Sciatic nerve (tissue), 2 donors: ENCODE measurements around the gene TMEM88. TPM values are rescaled to one million over a fixed set of nuclear protein-coding genes. Genes with fewer than 3 reads are reported as not detected.

Experiments
- ATAC-seq: fragments of 200-7000 bp; cut with Tn5 transposase; one replicate; pipeline ENCODE4 v1.9.1; 2020; ENCODE audit warnings: mild to moderate bottlenecking, moderate library complexity
- DNase-seq: peaks from one replicate; pipeline ENCODE4 v3.0.0-alpha.2; 2020; ENCODE audit warnings: low spot score
- intact Hi-C: fragments of 100-400 bp; cut with DNase I; formaldehyde crosslinking; loops from one replicate; pipeline ENCODE4 v1.14.2; 2022
- total RNA-seq: library from RNA; stranded (reverse); fragmentation: NEBNext Ultra II Directional; extraction: Animal tissue kit (Norgen Biotek cat#: 25700); gene quantifications from one replicate; pipeline ENCODE4 v1.2.1, GENCODE V29; 2021
- donor health status: DM: no; HTN: no; CAD: no.
- donor health status: DM: no; HTN: no; CAD: no.

TMEM88 gene
- total RNA-seq, 1 donor from 2014 or later: 18.5 TPM

DNA sequence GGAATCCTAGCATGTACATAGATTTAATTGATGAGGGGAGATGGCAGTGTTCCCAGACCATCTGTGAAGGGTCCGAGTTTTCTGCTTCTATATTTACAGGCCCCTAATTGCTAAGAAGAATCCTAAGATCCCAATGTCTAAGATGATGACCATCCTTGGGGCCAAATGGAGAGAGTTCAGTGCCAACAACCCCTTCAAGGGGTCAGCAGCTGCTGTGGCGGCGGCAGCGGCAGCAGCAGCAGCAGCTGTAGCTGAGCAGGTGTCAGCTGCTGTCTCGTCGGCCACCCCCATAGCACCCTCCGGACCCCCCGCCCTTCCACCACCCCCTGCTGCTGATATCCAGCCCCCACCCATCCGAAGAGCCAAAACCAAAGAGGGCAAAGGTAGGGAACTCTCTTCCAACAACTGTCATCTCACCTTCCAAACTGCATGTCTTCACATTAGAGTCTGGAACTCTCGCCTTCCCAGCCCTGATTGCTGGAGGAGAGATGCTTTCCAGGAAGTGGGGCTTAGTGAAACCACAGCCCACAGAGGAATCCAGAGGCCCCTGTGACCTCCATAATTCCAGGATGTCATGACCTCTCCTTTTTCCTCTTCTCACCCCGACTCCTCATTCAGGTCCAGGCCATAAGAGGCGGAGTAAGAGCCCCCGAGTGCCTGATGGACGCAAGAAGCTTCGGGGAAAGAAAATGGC is 38.5 kb downstream of the TMEM88 start:
- ATAC-seq (no peak), DNase-seq (no peak)
- intact Hi-C loops: no loop called here

- no peak for DNase-seq
- ATAC-seq: no peak
- intact Hi-C loops: no loop called here
These were observed 39.4 kb downstream of the TMEM88 start for GRCh38 chr17:7894226-7894625.

- no peak for ATAC-seq
- DNase-seq: no peak
- intact Hi-C loops: no loop called here
These were observed 40.0 kb downstream of the TMEM88 start for GRCh38 chr17:7894866-7895265.

- no peak for DNase-seq
- intact Hi-C loops: no loop called here
- no peak for ATAC-seq
These were observed 42.2 kb downstream of the TMEM88 start for GRCh38 chr17:7897090-7897489.

- DNase-seq: no peak
- intact Hi-C loops: no loop called here
- ATAC-seq: peak; percentile 74
These were observed 42.9 kb downstream of the TMEM88 start for GRCh38 chr17:7897773-7898172.

DNA sequence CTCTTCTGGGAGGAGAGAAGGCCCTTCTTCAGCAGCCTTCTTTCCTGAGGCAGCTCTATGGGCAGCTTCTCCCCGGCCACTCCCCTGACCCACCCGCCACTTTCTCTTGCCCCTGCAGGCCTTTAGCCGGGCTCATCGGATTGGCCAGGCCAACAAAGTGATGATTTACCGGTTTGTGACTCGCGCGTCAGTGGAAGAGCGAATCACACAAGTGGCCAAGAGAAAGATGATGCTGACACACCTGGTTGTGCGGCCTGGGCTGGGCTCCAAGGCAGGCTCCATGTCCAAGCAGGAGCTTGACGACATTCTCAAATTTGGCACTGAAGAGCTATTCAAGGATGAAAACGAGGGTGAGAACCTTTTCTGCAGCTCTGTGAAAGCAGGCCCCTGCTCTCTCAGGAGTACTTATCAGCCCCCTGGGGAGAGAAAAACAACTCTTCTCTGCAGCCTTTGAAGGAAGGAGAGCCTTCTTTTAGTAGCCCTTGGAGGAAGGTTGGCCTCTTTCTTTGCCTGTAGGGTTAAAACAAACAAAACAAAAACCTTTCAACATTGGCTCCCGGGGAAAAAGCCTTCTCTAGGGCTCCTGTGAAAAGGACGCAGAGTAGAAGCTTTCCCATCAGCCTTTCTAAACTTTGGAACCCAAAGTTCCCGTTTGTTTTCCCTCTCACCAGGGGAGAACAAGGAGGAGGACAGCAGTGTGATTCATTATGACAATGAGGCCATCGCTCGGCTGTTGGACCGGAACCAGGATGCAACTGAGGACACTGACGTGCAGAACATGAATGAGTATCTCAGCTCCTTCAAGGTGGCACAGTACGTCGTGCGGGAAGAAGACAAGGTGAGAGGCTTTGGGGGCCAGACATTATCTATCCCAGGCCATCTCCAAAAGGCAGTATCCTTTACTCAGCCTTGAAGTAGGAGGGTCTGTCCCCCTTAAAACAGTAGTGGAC is 48.6 kb downstream of the TMEM88 start:
- no peak for ATAC-seq
- intact Hi-C loops: no loop called here
- no peak for DNase-seq

Other genes with a start within 250 kb of the TMEM88 start
- gene FXR2, start 240.2 kb upstream of the TMEM88 start, total RNA-seq: 46.5 TPM
- 68.7 TPM for gene SAT2, start 227.2 kb upstream of the TMEM88 start, total RNA-seq
- 0.53 TPM for gene SHBG, start 224.9 kb upstream of the TMEM88 start, total RNA-seq
- gene ATP1B2, start 204.1 kb upstream of the TMEM88 start, total RNA-seq: 14.3 TPM
- 41.5 TPM for gene TP53, start 167.6 kb upstream of the TMEM88 start, total RNA-seq
- 5.7 TPM for gene WRAP53, start 166.6 kb upstream of the TMEM88 start, total RNA-seq
- 0.53 TPM for gene EFNB3, start 149.9 kb upstream of the TMEM88 start, total RNA-seq
- 0.31 TPM for gene DNAH2, start 137.3 kb upstream of the TMEM88 start, total RNA-seq
- 41.0 TPM for gene KDM6B, start 20.8 kb upstream of the TMEM88 start, total RNA-seq
- gene NAA38, start 2.5 kb downstream of the TMEM88 start, total RNA-seq: 53.5 TPM
- 13.3 TPM for gene CYB5D1, start 2.9 kb downstream of the TMEM88 start, total RNA-seq
- gene CHD3, start 33.7 kb downstream of the TMEM88 start, total RNA-seq: 138 TPM
- 5.7 TPM for gene RNF227, start 61.2 kb downstream of the TMEM88 start, total RNA-seq
- 1.2 TPM for gene KCNAB3, start 74.8 kb downstream of the TMEM88 start, total RNA-seq
- gene TRAPPC1, start 76.9 kb downstream of the TMEM88 start, total RNA-seq: 78.3 TPM
- gene CNTROB, start 77.1 kb downstream of the TMEM88 start, total RNA-seq: 27.8 TPM
- gene GUCY2D, start 147.5 kb downstream of the TMEM88 start, total RNA-seq: not detected
- gene ALOX15B, start 184.0 kb downstream of the TMEM88 start, total RNA-seq: not detected
- gene ALOX12B, start 232.7 kb downstream of the TMEM88 start, total RNA-seq: not detected